Neural cell (in vitro differentiated cells): ENCODE data around the gene ALDH5A1. TPM values are rescaled to one million over a fixed set of nuclear protein-coding genes. Genes with fewer than 3 reads are reported as not detected.

Experiments used
- H2AFZ ChIP-seq: fragments of 200-600, 300-800 bp; sonication (generic), shearing (Covaris generic); 2 replicates; pipeline ENCODE4 v1.6.0; 2014; ENCODE audit warnings: low read depth, mild to moderate bottlenecking, antibody characterized with exemption, low read length, moderate library complexity
- H3F3A ChIP-seq: fragments of 200-600 bp; shearing (Covaris generic); 2 replicates; pipeline ENCODE4 v1.6.1; 2016; ENCODE audit warnings: mild to moderate bottlenecking, moderate library complexity, mixed read lengths, antibody characterized with exemption, low read length; ENCODE audit not compliant: insufficient read depth, poor library complexity, severe bottlenecking
- H3K27ac ChIP-seq: fragments of 200-600, 300-800 bp; sonication (generic), shearing (Covaris generic); 2 replicates; pipeline ENCODE4 v1.5.1; 2014; ENCODE audit warnings: mild to moderate bottlenecking, low read length, moderate library complexity
- H3K27me3 ChIP-seq: fragments of 300-800, 200-600 bp; sonication (generic), shearing (Covaris generic); 2 replicates; pipeline ENCODE4 v1.6.0; 2014; ENCODE audit warnings: mild to moderate bottlenecking, low read depth, low read length, moderate library complexity; ENCODE audit not compliant: insufficient read depth
- H3K36me3 ChIP-seq: fragments of 300-800, 200-600 bp; sonication (generic), shearing (Covaris generic); 2 replicates; pipeline ENCODE4 v1.5.1; 2014; ENCODE audit warnings: mild to moderate bottlenecking, antibody characterized with exemption, low read length, moderate library complexity; ENCODE audit not compliant: insufficient read depth
- H3K4me2 ChIP-seq: fragments of 300-800, 200-600 bp; sonication (generic), shearing (Covaris generic); 2 replicates; pipeline ENCODE4 v1.6.0; 2014; ENCODE audit warnings: mild to moderate bottlenecking, low read length
- H3K4me3 ChIP-seq: fragments of 300-800, 200-600 bp; sonication (generic), shearing (Covaris generic); 2 replicates; pipeline ENCODE4 v1.5.1; 2014; ENCODE audit warnings: mild to moderate bottlenecking, low read length, moderate library complexity
- H3K79me2 ChIP-seq: fragments of 200-600 bp; shearing (Covaris generic); replicated peaks from 2 replicates; pipeline ENCODE4 v1.6.0; 2014; ENCODE audit warnings: mild to moderate bottlenecking, low read length, moderate library complexity; ENCODE audit not compliant: insufficient read depth
- H3K9ac ChIP-seq: fragments of 300-800, 200-600 bp; sonication (generic), shearing (Covaris generic); 2 replicates; pipeline ENCODE4 v1.6.1; 2016; ENCODE audit warnings: mild to moderate bottlenecking, low read length, mixed read lengths
- H3K9me2 ChIP-seq: fragments of 200-600 bp; shearing (Covaris generic); 2 replicates; pipeline ENCODE4 v1.6.1; 2016; ENCODE audit warnings: mild to moderate bottlenecking, low read length, mixed read lengths; ENCODE audit not compliant: insufficient read depth
- H3K9me3 ChIP-seq: fragments of 200-600, 300-800 bp; sonication (generic), shearing (Covaris generic); 2 replicates; pipeline ENCODE4 v1.6.1; 2016; ENCODE audit warnings: mild to moderate bottlenecking, mixed run types, low read length, moderate library complexity, mixed read lengths
- H4K20me1 ChIP-seq: fragments of 200-600 bp; shearing (Covaris generic); 2 replicates; pipeline ENCODE4 v1.6.1; 2016; ENCODE audit warnings: mild to moderate bottlenecking, mixed run types; ENCODE audit not compliant: insufficient read depth
- CTCF ChIP-seq: fragments of 450-650 bp; IDR thresholded peaks from 2 replicates; pipeline ENCODE4 v1.5.1; 2014; ENCODE audit warnings: antibody characterized with exemption, mild to moderate bottlenecking, moderate library complexity; ENCODE audit not compliant: poor library complexity, severe bottlenecking
- EP300 ChIP-seq: fragments of 450-650 bp; conservative IDR thresholded peaks from 2 replicates; pipeline ENCODE4 v1.6.1; 2014; ENCODE audit warnings: antibody characterized with exemption, mild to moderate bottlenecking, moderate library complexity; ENCODE audit not compliant: poor library complexity, severe bottlenecking
- EZH2 ChIP-seq: fragments of 200-600, 300-800 bp; shearing (Covaris generic), sonication (generic); IDR thresholded peaks from 2 replicates; pipeline ENCODE4 v1.6.1; 2014; ENCODE audit warnings: antibody characterized with exemption, low read length, borderline replicate concordance, mild to moderate bottlenecking; ENCODE audit not compliant: insufficient read depth, poor library complexity, severe bottlenecking
- MXI1 ChIP-seq: fragments of 450-650 bp; conservative IDR thresholded peaks from 2 replicates; pipeline ENCODE4 v1.6.1; 2014; ENCODE audit warnings: antibody characterized with exemption, mild to moderate bottlenecking; ENCODE audit not compliant: poor library complexity, severe bottlenecking
- POLR2AphosphoS5 ChIP-seq: IDR thresholded peaks from 2 replicates; pipeline ENCODE4 v1.6.1; 2012
- RAD21 ChIP-seq: fragments of 450-650 bp; conservative IDR thresholded peaks from 2 replicates; pipeline ENCODE4 v1.6.1; 2014; ENCODE audit warnings: antibody characterized with exemption, mild to moderate bottlenecking, moderate library complexity
- SMC3 ChIP-seq: fragments of 450-650 bp; conservative IDR thresholded peaks from 2 replicates; pipeline ENCODE4 v1.6.1; 2014; ENCODE audit warnings: antibody characterized with exemption, mild to moderate bottlenecking, moderate library complexity; ENCODE audit not compliant: poor library complexity
- TAF1 ChIP-seq: IDR thresholded peaks from 2 replicates; pipeline ENCODE4 v1.6.1; 2012; ENCODE audit warnings: low read depth
- polyA plus RNA-seq: library from polyadenylated mRNA; depleted of rRNA; stranded (reverse); fragments of >200 nt; gene quantifications from 2 replicates; pipeline ENCODE4 v1.2.3, GENCODE V29; 2014
- TF ChIP-seq, protein P1 (sequence below): IDR thresholded peaks from 2 replicates; pipeline ENCODE4 v1.6.1; 2012; ENCODE audit warnings: borderline replicate concordance

The ALDH5A1 gene
- polyA plus RNA-seq, 1 donor from 2014 or later: 36.3 TPM

DNA sequence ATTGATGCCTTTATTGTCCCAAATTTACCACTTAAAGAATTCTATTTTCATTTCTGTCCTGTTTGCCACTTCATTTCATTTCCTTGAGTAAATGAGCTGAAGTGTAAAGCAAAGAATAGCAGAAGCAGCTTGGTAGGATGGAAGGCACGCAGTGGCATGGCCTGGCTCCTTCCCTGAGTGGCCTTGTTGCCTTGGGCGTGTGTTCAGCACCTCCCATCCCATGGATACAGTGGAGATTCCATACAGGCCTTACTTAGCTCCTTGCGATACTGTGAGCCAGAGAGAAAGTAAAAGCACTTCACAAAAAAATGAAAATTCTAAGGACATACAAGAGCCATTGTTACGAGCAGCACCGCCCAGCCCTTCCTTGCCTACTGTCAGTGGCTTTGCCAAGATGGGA lies 39.6 kb downstream of the ALDH5A1 start:
- Histone ChIP-seq H3K36me3 (peaks cover 13% of the 10 kb centered on the region), H3K4me2 (no peak overlapping the region), H3K9ac (no peak overlapping the region), H3K9me3 (no peaks in the 10 kb centered on the region), H3F3A (no peaks in the 10 kb centered on the region), H3K9me2 (no peaks in the 10 kb centered on the region), H2AFZ (no peak overlapping the region), H3K27ac (no peak overlapping the region), H3K4me3 (no peak overlapping the region), H3K79me2 (no peaks in the 10 kb centered on the region), H3K27me3 (no peaks in the 10 kb centered on the region), H4K20me1 (no peaks in the 10 kb centered on the region)
- TF ChIP-seq TAF1: no peak
- no peak for TF ChIP-seq MXI1
- TF ChIP-seq SMC3: no peak
- TF ChIP-seq, protein P1, sequence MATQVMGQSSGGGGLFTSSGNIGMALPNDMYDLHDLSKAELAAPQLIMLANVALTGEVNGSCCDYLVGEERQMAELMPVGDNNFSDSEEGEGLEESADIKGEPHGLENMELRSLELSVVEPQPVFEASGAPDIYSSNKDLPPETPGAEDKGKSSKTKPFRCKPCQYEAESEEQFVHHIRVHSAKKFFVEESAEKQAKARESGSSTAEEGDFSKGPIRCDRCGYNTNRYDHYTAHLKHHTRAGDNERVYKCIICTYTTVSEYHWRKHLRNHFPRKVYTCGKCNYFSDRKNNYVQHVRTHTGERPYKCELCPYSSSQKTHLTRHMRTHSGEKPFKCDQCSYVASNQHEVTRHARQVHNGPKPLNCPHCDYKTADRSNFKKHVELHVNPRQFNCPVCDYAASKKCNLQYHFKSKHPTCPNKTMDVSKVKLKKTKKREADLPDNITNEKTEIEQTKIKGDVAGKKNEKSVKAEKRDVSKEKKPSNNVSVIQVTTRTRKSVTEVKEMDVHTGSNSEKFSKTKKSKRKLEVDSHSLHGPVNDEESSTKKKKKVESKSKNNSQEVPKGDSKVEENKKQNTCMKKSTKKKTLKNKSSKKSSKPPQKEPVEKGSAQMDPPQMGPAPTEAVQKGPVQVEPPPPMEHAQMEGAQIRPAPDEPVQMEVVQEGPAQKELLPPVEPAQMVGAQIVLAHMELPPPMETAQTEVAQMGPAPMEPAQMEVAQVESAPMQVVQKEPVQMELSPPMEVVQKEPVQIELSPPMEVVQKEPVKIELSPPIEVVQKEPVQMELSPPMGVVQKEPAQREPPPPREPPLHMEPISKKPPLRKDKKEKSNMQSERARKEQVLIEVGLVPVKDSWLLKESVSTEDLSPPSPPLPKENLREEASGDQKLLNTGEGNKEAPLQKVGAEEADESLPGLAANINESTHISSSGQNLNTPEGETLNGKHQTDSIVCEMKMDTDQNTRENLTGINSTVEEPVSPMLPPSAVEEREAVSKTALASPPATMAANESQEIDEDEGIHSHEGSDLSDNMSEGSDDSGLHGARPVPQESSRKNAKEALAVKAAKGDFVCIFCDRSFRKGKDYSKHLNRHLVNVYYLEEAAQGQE: no peak
- no peak for TF ChIP-seq POLR2AphosphoS5
- TF ChIP-seq EP300: no peak
- TF ChIP-seq CTCF: no peak
- no peak for TF ChIP-seq RAD21
- no peak for TF ChIP-seq EZH2

- Histone ChIP-seq H3F3A (no peaks in the 10 kb centered on the region), H3K9ac (no peak overlapping the region)
These were observed 40.4 kb downstream of the ALDH5A1 start for GRCh38 chr6:24535210-24535609.

More at GRCh38 chr6:24535210-24535609, 40.4 kb downstream of the ALDH5A1 start:
- Histone ChIP-seq H3K79me2 (no peaks in the 10 kb centered on the region), H3K27ac (no peak overlapping the region), H3K36me3 (peaks cover 13% of the 10 kb centered on the region), H3K9me2 (no peaks in the 10 kb centered on the region), H3K27me3 (no peaks in the 10 kb centered on the region), H2AFZ (no peak overlapping the region), H3K9me3 (no peaks in the 10 kb centered on the region), H4K20me1 (no peaks in the 10 kb centered on the region), H3K4me2 (no peak overlapping the region), H3K4me3 (no peak overlapping the region)
- no peak for TF ChIP-seq POLR2AphosphoS5
- no peak for TF ChIP-seq EP300
- no peak for TF ChIP-seq SMC3
- TF ChIP-seq TAF1: no peak
- no peak for TF ChIP-seq MXI1
- TF ChIP-seq CTCF: no peak
- TF ChIP-seq, protein P1: no peak
